ENCODE measurements around the gene PPFIBP1. TPM values are rescaled to one million over a fixed set of nuclear protein-coding genes. Genes with fewer than 3 reads are reported as not detected.

Gene PPFIBP1
- total RNA-seq, 2 donors from 2014 or later: 40.1 to 44.7 TPM

DNA sequence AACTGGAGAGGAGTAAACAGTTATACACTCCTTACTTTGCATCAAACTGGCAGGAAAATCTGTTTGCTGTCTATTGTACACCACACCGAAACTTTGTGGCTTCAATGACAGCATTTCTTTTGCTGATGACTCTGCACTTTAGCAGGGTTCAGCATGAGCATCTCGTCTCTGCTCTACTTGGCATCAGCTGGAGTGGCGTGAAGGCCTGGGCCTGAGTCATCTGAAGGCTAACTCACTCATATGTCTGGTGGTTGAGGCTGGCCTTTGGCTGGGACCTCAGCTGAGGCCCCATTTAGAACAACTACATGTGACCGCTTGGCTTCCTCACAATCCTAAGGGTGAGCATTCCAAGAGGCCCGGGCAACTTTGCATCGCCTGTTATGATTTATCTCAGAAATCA is 143.5 kb downstream of the PPFIBP1 start:
- H3K27ac ChIP-seq: no peak overlapping the region
- no peak overlapping the region for H3K4me3 ChIP-seq
- no peaks in the 10 kb centered on the region for H3K27me3 ChIP-seq
- no peaks in the 10 kb centered on the region for H3K4me1 ChIP-seq
- no peaks in the 10 kb centered on the region for H3K9me3 ChIP-seq
- intact Hi-C loops (cut with DNase I): no loop called here
- DNase-seq: no peak
- TF ChIP-seq, protein P1, sequence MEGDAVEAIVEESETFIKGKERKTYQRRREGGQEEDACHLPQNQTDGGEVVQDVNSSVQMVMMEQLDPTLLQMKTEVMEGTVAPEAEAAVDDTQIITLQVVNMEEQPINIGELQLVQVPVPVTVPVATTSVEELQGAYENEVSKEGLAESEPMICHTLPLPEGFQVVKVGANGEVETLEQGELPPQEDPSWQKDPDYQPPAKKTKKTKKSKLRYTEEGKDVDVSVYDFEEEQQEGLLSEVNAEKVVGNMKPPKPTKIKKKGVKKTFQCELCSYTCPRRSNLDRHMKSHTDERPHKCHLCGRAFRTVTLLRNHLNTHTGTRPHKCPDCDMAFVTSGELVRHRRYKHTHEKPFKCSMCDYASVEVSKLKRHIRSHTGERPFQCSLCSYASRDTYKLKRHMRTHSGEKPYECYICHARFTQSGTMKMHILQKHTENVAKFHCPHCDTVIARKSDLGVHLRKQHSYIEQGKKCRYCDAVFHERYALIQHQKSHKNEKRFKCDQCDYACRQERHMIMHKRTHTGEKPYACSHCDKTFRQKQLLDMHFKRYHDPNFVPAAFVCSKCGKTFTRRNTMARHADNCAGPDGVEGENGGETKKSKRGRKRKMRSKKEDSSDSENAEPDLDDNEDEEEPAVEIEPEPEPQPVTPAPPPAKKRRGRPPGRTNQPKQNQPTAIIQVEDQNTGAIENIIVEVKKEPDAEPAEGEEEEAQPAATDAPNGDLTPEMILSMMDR (IDR thresholded peaks at IDR 0.05): no peak
- no peaks in the 10 kb centered on the region for H3K36me3 ChIP-seq
- H3K9ac ChIP-seq (ENCODE audit: low read depth in 2 of 2, low read length in 2 of 2): no peak overlapping the region

GRCh38 chr12:27672051-27672450 is 148.0 kb downstream of the PPFIBP1 start:
- H3K9ac ChIP-seq (ENCODE audit: low read depth in 2 of 2, low read length in 2 of 2): no peak overlapping the region
- H3K27me3 ChIP-seq: no peaks in the 10 kb centered on the region
- TF ChIP-seq, protein P1 (IDR thresholded peaks at IDR 0.05): no peak
- no peak overlapping the region for H3K27ac ChIP-seq
- no peaks in the 10 kb centered on the region for H3K36me3 ChIP-seq
- H3K4me1 ChIP-seq: no peaks in the 10 kb centered on the region
- DNase-seq: no peak
- no peaks in the 10 kb centered on the region for H3K9me3 ChIP-seq
- intact Hi-C loops (cut with DNase I): no loop called here
- H3K4me3 ChIP-seq: no peak overlapping the region

DNA sequence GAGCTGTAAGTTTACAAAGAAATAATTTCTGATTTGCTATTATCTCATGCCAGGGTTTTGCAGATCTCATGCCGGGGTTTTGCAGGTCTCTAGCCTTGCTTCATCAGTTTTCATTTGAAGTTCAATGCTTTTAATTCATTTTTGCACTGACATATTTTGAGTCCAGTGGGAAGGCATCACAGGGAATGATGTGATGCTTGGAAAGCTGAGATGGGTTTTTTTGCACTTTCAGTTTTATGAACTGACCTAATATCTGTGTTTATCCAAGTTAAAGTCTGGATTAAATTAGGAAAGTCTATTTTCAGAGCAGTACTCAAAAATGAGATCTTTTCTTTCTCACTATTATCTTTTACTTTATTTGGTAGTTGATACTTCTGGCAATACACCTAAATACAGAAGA is 148.6 kb downstream of the PPFIBP1 start:
- TF ChIP-seq, protein P1 (IDR thresholded peaks at IDR 0.05): no peak
- no peak for DNase-seq
- Histone ChIP-seq H3K4me1 (no peaks in the 10 kb centered on the region), H3K36me3 (no peaks in the 10 kb centered on the region), H3K9ac (ENCODE audit: low read depth in 2 of 2, low read length in 2 of 2) (no peak overlapping the region), H3K27ac (no peak overlapping the region), H3K27me3 (no peaks in the 10 kb centered on the region), H3K4me3 (no peak overlapping the region), H3K9me3 (no peaks in the 10 kb centered on the region)
- intact Hi-C loops (cut with DNase I): no loop called here

DNA sequence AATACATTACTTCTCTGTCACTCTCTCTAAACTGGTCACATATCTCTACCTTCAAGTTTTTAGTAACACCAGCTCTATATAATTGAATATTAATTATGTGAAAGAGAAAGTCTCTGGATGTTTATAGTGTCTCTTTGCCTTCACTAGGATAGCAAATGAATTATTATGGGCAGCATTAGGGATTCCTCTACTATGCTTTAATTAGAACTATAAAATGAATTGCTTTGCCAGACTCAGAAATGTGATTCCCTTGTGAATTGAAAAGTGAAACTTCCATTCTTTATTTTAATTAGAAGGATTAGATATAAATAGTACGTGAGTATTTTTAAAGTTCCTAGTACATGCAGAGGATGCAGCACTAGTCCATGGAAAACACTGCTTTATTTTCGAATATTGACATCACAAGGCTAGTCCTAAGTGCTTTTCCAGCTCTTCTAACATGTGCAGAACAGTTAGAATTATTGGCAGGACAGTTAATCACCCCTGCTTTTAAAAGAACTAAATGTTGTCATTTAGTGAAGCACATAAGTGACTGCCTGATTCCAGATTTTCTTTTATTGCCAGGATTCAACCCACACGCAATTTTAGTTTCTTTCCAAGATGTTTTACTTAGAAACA is 149.2 kb downstream of the PPFIBP1 start:
- Histone ChIP-seq H3K9ac (ENCODE audit: low read depth in 2 of 2, low read length in 2 of 2) (no peak overlapping the region), H3K4me1 (no peaks in the 10 kb centered on the region), H3K27me3 (no peaks in the 10 kb centered on the region), H3K4me3 (no peak overlapping the region), H3K9me3 (no peaks in the 10 kb centered on the region), H3K36me3 (no peaks in the 10 kb centered on the region), H3K27ac (no peak overlapping the region)
- DNase-seq: no peak
- TF ChIP-seq, protein P1 (IDR thresholded peaks at IDR 0.05): no peak
- intact Hi-C loops (cut with DNase I): no loop called here

GRCh38 chr12:27674989-27675388 is 151.0 kb downstream of the PPFIBP1 start:
- DNase-seq: no peak
- Histone ChIP-seq H3K27ac (no peak overlapping the region), H3K4me1 (no peaks in the 10 kb centered on the region), H3K9ac (ENCODE audit: low read depth in 2 of 2, low read length in 2 of 2) (no peak overlapping the region), H3K4me3 (no peak overlapping the region), H3K27me3 (no peaks in the 10 kb centered on the region), H3K36me3 (no peaks in the 10 kb centered on the region), H3K9me3 (no peaks in the 10 kb centered on the region)
- intact Hi-C loops (cut with DNase I): no loop called here
- TF ChIP-seq, protein P1 (IDR thresholded peaks at IDR 0.05): no peak

Data from colonic mucosa (tissue), 4 donors.